HG02884 (cell line): ENCODE data around the gene CMIP.

Experiments used
- ATAC-seq: cut with Tn5 transposase; IDR thresholded peaks from one replicate; pipeline ENCODE4 v1.9.1; 2021; ENCODE audit warnings: mild to moderate bottlenecking, moderate library complexity; ENCODE audit not compliant: unreplicated experiment

Gene CMIP

DNA sequence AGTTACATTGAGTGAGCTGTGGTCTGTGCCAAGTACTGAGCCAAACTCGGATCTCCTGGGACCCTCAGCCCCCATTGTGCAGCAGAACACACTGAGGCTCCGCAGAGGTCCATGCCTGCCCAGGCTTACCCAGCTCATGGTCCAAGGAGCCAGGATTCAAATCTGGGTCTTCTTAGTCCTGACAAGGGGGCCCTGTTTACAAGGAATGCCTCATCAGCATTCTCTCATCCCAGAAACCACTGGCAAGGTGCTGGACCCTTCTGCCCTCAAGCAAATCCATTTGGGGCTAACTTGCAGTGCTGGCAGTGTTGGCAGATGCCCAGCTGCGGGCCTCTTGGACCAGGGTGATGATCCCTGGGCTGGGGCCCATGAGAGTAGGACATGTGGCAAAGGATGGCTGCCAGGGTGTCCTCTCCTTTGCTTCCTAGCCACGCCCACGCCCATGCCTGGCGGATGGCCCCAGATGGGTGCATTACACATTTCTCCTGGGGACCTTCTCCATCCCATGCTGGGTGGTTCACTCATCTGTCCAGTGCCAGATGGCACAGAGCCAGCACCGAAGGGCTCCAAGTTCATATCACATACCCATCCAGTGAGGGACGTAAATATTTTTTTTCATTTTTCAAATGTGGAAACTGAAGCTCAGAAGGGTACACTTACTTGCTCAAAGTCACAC lies 117.7 kb downstream of the CMIP start:
- ATAC-seq: no peak

GRCh38 chr16:81562926-81563325 lies 118.3 kb downstream of the CMIP start:
- ATAC-seq: no peak

DNA sequence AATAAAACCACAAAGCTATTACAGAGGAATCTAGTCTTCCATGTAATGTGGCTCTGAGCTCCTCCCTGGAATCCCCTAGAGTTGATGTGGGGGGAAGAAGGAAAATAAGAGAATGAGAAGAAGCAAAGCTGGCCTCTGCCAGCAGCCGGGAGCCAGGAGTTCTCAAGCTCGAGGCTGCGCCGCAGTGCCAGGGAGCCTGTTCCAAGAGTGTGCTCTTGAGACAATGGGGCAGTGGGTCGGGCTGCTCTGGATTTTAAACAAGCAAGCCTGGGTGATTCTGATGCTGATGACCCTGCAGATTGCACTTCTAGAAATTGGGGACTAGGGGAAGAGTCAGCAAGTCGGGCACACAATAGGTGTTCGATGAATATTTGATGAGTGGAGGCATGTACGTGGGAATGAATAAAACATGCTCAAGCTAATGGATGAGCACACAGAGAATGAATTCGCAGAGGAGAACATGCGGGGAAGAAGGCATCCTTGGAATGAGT lies 119.9 kb downstream of the CMIP start:
- ATAC-seq: no peak

GRCh38 chr16:81565321-81566028 lies 120.9 kb downstream of the CMIP start:
- no peak for ATAC-seq

DNA sequence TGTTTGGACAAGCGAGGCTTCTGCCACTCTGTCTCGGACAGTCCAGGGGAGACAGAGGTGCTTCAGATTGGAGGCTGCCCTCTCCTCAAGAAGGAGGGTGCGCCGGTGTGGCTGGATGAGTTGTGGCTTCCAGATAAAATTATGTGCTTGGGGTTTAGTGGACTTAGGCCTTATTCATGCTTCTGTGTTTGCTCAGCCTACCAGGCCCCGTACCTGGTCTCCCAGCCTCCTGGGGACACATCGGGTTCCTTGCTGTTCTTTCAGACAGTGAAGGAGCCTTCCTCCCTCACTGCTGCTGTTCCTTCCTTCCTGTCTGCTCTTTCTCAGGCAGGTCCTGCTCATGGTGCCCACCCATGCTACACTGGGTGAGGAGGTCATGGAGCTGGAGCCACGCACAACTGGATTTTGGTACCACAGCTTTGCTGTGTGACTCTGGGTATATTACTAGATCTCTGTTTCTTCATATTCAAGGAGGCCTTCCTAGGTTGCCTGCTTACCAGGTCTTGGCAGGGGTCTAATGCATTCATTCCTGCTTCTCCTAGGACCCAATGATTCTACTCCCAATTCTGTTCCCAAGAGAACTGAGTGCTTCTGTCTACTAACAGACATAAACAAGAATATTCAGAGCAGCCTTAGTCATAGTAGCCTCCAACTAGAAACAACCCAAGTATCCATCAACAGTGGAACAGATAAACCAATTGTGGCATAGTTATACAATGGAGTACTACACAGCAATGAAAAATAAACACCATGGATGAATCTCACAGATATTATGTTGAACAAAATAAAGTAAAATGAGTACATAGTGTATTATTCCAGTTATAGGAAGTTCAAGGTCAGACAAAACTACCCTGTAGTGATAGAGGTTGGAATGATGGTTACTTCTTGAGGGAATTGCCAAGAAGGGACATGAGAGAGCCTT lies 121.7 kb downstream of the CMIP start:
- ATAC-seq: no peak

DNA sequence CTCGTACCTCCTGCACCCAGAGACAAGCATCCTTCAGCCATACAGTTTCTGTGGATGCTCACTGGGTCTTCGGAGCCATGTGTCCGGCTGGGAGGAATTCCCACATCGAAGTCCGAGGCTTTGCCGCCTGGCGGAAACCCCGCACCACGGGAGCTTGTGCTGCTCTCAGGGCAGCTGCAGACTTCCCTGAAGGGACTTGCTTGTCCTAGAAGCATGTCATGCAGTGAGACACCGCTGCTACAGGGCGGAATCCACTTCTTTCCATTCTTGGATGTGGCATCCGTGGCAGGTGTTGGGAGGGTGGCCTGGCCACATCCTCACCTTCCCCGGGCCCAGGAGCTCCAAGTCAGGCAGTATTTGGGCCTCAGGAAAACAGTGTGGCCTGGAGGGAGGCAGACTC lies 122.5 kb downstream of the CMIP start:
- ATAC-seq: no peak

DNA sequence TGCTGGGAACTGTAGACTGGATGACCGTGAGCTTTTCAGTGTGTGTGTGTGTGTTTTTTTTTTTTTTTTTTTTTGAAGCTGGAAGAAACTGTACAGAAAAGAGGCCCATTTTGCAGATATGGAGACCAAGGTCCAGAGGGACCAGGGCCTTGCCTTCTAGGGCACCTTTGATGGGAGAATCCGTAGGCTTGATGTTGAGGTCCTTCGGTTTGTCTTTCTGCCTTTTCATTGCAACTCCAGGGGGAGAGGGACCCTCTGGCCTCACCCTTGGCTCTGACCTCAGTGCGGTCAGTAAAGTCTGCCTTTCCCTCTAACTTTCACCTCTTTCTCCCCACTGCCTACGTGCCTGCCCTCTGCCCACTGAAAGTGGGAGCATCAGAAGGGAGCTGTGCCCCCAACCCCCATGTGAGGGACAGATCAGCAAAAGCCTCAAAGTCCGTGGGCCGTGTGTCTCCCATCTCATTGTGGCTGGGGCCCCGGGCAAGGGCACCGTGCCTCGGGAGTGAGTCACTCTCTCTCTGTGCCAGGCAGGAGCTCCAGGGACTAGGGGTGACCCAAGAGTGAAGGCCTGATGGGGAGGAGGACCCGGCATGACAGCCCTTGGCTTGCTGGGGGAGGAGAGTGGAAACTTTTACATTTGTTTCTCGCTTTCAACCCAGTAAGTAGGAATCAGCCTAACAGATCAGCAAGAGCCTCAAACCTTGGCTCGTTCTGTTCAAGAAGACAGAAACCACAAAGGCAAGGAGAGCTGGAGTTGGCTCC lies 123.6 kb downstream of the CMIP start:
- ATAC-seq: no peak

DNA sequence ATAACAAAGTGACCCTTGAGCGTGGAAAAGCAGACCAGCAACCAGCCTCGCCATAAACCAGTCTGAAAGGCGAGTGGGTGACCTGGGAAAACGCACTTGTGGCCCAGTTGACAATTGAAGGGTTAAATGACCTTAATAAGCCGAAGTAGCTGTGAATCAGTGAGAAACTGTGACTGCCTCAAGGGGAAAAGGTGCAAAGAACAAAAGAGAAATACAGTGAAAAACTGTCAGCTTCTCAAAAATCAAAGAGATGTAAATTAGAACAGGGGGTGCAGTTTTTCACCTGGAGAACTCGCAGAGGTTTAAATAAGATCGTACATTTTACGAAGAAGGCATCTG lies 124.1 kb downstream of the CMIP start:
- ATAC-seq: no peak

- no peak for ATAC-seq
Observed at GRCh38 chr16:81569361-81570034, 124.9 kb downstream of the CMIP start.

DNA sequence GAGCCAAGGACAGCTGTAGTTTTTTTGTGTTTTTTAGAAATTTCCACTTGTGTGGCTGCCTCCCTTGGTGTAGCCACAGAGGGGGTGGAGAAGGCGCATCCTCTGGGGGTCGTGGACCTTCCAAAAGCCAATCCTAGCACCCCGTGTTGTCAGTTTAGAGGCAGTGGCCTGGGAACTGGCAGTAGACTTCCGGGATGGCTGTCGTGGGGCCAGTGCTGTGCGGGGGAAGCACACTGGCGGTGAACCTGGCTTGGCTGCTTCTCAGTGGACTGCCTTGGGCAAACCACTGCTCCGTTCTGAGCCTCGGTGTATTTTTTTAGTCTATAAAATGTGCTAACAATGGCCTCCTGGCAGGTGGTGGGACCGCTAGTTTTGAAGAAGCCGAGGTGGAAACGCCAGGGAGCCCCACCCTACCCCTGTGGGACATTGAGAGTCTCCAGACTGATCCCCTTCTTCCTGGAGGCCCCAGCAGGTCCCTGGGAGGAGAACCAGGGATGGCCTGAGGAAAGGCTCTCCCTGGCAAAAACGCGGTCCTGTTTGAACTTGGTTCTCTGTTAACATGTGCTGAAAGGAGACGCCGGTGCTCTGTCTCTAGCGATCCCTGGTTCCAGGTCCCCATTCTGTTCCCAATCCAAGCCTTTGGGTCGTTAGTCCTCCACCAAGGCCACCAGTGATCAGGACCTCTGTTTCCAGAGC lies 125.7 kb downstream of the CMIP start:
- ATAC-seq: no peak

DNA sequence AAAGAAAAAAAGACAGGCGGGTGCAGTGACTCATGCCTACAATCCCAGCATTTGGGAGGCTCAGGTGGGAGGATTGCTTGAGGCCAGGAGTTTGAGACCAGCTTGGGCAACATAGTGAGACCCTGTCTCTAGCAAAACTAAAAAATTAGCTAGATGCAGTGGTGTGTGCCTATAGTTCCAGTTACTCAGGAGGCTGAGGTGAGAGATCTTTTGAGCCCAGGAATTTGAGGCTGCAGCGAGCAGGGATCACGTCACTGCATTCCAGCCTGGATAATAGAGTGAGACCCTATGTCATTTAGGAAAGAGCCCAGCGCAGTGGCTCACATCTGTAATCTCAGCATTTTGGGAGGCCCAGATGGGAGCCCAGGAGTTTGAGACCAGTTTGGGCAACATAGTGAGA lies 126.6 kb downstream of the CMIP start:
- ATAC-seq: no peak

DNA sequence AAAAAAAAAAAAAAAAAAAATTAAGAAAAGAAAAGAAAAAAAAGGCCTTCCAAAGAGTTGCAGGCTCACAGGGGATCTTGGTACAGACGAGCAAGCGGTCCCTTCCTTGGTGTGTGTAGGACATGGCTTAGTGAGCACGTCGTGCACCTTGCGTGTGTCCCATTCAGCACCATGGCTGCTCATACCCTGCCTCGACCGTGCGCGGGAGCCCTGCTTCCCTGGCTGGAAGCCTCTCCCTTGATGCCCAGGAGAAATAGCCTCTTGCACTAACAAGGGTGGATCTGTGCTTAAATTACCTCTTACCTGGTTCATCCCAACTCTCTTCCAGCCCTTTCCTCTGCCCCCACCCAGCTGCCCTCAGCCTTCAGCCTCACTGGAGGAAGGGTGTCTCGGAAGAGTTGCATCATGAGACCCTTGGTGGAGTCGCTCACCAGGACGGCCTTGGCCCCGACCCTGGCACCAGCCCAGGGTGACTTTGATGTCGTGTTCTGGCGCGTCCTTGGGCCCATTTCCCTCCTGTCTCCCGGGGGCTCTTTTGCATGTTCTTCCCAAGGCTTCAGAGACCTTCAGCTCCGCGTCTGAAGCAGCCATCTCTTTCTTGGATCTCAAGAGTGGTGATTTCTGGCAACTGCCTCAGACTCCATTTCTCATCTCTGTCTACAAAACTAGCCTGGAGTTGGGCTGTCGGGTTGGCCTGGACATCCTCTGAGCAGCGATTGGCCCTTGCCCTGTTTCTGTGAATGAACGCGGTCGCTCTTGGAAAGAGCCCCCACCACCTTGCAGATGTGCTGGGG lies 127.2 kb downstream of the CMIP start:
- no peak for ATAC-seq

GRCh38 chr16:81572386-81573144 lies 128.0 kb downstream of the CMIP start:
- no peak for ATAC-seq

GRCh38 chr16:81573533-81574020 lies 129.0 kb downstream of the CMIP start:
- ATAC-seq: no peak

DNA sequence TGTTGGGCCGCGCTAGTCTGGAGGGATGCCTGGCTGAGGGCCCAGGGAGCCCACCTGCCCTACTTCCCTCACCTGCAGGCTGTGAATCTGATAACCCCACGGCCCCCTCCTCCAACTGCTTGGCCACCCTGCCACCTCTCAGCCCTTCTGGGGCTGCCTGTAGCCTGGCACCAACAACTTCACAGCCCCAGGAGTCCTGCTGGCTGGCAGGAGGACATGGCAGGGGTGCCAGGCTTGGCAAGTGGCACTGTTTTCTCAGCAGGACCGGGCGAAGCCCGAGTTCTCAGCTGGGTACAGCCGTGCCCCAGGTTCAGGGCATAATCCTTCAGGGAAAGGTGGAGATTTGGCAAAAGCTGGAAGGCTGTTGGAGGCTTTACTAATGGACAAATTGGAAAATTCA lies 129.6 kb downstream of the CMIP start:
- no peak for ATAC-seq

GRCh38 chr16:81575307-81575706 lies 130.7 kb downstream of the CMIP start:
- ATAC-seq: no peak

- no peak for ATAC-seq
Observed at GRCh38 chr16:81575834-81576233, 131.2 kb downstream of the CMIP start.

DNA sequence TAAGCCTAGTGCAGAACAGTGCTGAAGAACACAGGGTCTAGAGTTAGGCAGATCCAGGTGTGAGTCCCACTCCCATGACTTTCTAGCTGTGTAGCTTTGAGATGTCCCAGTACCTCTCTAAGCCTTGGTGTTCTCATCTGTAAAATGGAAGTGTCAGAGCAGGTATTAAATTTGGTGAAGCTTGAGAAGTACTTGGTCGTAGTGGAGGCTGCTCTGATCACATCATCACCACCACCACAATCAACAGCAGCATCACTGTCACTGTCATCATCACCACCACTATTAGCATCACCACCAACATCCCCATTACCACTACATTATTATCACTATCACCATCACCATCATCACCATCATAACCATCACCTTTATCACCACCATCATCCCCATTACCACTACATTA lies 132.1 kb downstream of the CMIP start:
- ATAC-seq: no peak
